HG03432 (cell line): ENCODE results near the gene ACOT7.
A peak's percentile ranks its signal among the peaks of the same experiment; 100 is the strongest.

Source experiments
- ATAC-seq: cut with Tn5 transposase; IDR thresholded peaks from one replicate; pipeline ENCODE4 v1.9.1; 2021; ENCODE audit warnings: mild to moderate bottlenecking, moderate library complexity; ENCODE audit not compliant: unreplicated experiment

ACOT7 gene

GRCh38 chr1:6257541-6258069, 136.0 kb downstream of the ACOT7 start:
- ATAC-seq = no peak

DNA sequence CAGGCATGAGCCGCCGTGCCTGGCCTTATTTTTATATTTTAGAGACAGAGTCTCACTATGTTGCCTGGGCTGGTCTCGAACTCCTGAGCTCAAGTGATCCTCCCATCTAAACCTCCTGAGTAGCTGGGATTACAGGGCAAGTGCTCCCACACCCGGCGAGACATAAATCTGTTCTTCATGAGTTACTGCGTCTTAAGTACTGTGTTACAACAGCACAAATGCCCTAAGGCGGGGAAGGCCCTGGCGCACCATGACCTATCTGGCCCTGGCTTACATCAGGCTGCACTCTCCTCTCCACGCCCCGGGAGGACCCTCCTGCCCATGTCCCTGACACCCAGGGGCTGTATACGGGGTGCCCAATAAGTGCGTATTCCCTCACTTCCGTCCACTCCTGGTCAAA, 136.9 kb downstream of the ACOT7 start:
- no peak for ATAC-seq

- no peak for ATAC-seq
Observed at GRCh38 chr1:6254691-6255090, 138.9 kb downstream of the ACOT7 start.

GRCh38 chr1:6253380-6253779, 140.2 kb downstream of the ACOT7 start:
- no peak for ATAC-seq

DNA sequence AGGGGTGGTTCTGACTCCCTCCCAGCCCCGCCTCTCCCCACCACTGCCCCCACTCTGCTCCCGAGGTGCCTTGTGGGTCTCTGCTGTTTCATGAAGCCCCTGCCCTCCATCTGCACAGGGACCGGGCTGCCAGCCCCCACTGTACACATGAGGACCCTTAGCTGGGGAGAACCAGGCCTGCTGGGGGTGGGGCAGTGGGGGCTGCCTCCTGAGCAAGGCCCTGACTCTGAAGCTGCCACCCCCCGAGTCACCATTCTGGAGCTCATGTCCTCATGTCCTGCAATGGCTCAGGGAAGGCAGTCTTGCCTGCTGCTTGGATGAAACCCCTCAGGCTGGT, 141.2 kb downstream of the ACOT7 start:
- ATAC-seq = no peak

DNA sequence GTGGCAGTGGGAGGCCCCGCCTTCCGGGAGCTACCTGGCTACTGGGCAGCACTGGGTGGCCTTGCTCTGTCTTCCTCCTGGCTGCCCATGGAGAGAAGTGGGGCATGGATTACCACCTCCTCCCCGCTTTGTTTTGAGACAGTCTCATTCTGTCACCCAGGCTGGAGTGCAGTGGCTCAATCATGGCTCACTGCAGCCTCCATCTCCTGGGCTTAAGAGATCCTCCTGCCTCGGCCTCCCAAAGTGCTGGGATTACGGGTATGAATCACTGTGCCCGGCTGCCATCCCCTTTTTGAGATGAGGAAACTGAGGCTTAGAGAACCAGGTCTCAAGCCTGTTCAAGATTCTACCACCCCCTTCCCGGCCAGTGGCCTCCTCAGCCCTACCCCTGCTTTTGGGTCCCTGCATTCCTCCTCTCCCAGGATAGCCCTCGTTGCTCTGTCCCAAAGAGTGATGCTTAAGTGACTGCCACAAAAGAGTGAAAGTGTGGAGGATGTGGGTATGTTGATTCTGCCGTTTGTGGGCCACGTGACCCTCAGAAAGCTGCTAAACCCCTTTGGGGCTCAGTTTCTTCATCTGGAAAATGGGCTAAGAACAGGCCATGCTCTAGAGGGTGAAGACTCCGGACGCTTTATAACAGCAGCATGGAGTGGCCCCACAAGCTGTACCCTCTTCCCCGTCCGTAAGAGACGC, 141.7 kb downstream of the ACOT7 start:
- no peak for ATAC-seq

DNA sequence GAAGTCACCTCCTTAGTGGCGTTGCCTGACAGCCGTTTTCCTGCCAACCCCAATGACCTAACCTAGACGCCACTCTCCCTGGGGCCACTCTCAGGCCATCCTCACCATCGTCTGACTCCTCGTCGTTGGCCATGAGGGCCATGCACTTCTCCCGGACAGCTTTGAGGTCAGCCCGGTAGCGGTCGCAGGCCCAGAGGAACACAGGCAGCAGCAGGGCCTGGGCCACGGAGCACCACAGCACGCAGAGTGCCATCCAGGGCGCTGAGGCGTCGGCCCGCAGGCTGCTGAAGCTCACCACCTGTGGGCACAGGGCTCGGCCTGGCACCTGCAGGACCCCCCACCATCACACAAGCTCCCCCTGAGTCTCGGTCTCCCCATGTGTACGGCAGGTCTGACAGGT, 142.3 kb downstream of the ACOT7 start:
- no peak for ATAC-seq

GRCh38 chr1:6249739-6250689, 143.6 kb downstream of the ACOT7 start:
- no peak for ATAC-seq

- no peak for ATAC-seq
Observed at GRCh38 chr1:6248932-6249738, 144.4 kb downstream of the ACOT7 start.

DNA sequence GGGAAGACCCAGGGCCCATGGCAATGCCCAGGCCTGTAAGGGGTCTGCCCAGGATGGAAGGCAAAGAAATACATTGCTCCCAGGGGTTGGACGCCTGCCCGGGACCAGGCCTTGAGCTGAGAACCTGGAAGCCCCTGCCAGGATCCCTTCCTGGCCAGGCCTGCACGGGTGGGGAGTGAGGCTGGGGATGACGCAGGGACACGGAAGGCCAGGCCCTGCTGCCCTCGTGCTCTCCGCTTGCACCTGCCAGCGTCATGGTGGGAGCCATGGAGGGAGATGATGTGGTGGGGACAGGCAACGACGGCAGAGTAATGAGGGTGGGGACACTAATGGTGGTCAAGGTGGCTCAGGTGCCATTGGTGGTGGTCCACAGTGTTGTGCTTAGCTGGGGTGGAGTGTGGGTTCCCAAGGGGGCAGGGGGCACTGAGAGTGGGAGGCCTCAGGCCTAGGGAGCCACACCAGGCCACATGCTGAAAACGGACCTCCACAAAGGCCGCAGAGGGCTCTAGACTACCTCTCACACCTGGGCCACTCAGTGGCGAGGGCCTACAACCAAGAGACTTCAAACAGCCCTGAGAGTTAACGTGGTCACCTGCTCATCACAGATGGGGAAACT, 145.3 kb downstream of the ACOT7 start:
- ATAC-seq = no peak

- ATAC-seq = no peak
Observed at GRCh38 chr1:6247651-6248050, 145.9 kb downstream of the ACOT7 start.

- peak; percentile 47 for ATAC-seq
Observed at GRCh38 chr1:6246497-6247467, 146.8 kb downstream of the ACOT7 start.

- no peak for ATAC-seq
Observed at GRCh38 chr1:6245869-6246496, 147.6 kb downstream of the ACOT7 start.

- peak; percentile 58 for ATAC-seq
Observed at GRCh38 chr1:6245086-6245868, 148.3 kb downstream of the ACOT7 start.

DNA sequence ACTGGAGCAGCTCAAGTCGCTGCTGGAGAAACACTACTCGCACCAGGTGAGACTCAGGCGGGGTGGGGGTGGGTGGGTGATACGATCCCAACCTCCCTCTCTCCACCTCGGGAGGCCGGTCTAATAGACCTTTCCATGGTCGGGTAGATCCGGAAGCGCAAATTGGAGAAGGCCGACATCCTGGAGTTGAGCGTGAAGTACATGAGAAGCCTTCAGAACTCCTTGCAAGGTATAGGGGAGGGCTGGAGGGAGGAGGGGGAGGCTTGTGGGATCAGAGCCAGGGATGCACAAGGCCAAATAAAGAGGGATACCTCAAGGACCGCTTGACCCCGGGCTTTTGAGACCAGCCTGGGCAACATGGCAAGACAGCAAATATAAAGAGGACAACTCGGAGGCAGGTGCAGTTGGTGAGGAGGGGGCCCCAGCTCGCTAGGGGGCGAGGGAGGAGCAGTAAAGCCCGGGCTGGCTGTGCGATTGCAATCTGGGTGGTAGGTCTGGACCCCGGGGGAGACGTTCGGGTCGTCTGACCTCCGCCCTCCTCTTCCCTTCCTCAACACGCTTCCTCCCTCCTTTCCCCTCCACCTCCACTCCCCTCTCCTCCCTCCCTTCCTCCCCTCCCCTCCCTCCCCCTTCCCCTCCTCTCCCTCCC, 149.0 kb downstream of the ACOT7 start:
- no peak for ATAC-seq

DNA sequence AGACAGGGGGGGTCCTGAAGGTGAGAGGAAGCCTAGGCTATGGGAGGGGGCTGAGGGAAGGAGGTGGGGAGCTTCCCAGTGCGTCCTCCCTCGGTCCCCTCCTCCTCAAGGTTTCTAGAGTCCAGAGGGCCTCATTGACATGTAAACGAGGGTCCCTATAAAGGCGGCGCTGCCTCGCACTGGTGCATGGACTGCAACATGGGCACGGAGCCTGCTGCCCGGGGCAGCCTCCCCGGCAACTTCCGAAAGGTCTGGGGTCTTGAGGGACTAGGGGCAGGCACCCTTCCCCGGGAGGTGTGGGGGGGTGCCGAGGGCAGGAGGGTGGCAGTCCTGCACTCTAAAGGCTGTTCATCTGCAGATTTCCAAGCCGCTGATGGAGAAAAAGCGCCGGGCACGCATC, 149.6 kb downstream of the ACOT7 start, which contains the start of gene HES3:
Gene HES3, plus strand, starts transcription at position 187 of the 400 bp plus-strand sequence. Its CDS starts 187 bp downstream, at position 374.
- no peak for ATAC-seq

GRCh38 chr1:6243053-6243834, 150.3 kb downstream of the ACOT7 start:
- no peak for ATAC-seq
